ENCODE measurements around the gene DDX51. TPM values are rescaled to one million over a fixed set of nuclear protein-coding genes. Genes with fewer than 3 reads are reported as not detected.

The DDX51 gene
- total RNA-seq, 1 donor from 2014 or later, result 10.2 TPM

GRCh38 chr12:132115500-132115899, 28.6 kb downstream of the DDX51 start:
- Histone ChIP-seq H3K27me3 (ENCODE audit: insufficient read depth, low read length) (no peaks in the 10 kb centered on the region), H3K4me3 (ENCODE audit: insufficient read depth, low read depth, low read length) (no peak overlapping the region), H3K9ac (ENCODE audit: low read length) (no peak overlapping the region), H4K20me1 (ENCODE audit: insufficient read depth, low read length) (peaks cover 19% of the 10 kb centered on the region), H3K4me2 (ENCODE audit: low read length) (no peak overlapping the region), H2AFZ (ENCODE audit: low read depth, low read length) (no peak overlapping the region), H3K79me2 (ENCODE audit: insufficient read depth, low read length) (no peaks in the 10 kb centered on the region), H3K27ac (ENCODE audit: low read depth, low read length) (no peak overlapping the region), H3K4me1 (ENCODE audit: insufficient read depth, low read length) (no peaks in the 10 kb centered on the region), H3K9me3 (ENCODE audit: insufficient read depth, low read depth, low read length) (no peaks in the 10 kb centered on the region), H3K36me3 (ENCODE audit: insufficient read depth, low read length) (peaks cover 10% of the 10 kb centered on the region)
- H3K4me3 Mint-ChIP-seq (ENCODE audit: unreplicated experiment), result no peak overlapping the region
- no peak overlapping the region for H3K27ac Mint-ChIP-seq (ENCODE audit: unreplicated experiment)
- H3K27me3 Mint-ChIP-seq (ENCODE audit: low read depth, unreplicated experiment), result no peaks in the 10 kb centered on the region
- DNase-seq (ENCODE audit: low read depth) (no peak), FAIRE-seq (no peak)
- no peak for TF ChIP-seq EZH2 (IDR thresholded peaks at IDR 0.05; ENCODE audit: insufficient read depth, low read length)
- TF ChIP-seq, protein P1, sequence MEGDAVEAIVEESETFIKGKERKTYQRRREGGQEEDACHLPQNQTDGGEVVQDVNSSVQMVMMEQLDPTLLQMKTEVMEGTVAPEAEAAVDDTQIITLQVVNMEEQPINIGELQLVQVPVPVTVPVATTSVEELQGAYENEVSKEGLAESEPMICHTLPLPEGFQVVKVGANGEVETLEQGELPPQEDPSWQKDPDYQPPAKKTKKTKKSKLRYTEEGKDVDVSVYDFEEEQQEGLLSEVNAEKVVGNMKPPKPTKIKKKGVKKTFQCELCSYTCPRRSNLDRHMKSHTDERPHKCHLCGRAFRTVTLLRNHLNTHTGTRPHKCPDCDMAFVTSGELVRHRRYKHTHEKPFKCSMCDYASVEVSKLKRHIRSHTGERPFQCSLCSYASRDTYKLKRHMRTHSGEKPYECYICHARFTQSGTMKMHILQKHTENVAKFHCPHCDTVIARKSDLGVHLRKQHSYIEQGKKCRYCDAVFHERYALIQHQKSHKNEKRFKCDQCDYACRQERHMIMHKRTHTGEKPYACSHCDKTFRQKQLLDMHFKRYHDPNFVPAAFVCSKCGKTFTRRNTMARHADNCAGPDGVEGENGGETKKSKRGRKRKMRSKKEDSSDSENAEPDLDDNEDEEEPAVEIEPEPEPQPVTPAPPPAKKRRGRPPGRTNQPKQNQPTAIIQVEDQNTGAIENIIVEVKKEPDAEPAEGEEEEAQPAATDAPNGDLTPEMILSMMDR (IDR thresholded peaks at IDR 0.05; ENCODE audit: insufficient read depth, low read depth, low read length), result no peak
- H3K4me1 Mint-ChIP-seq (ENCODE audit: low read depth, unreplicated experiment), result no peaks in the 10 kb centered on the region
- no peaks in the 10 kb centered on the region for H3K9me3 Mint-ChIP-seq (ENCODE audit: unreplicated experiment)
- peaks cover 13% of the 10 kb centered on the region for H3K36me3 Mint-ChIP-seq (ENCODE audit: low read depth, unreplicated experiment)

GRCh38 chr12:132114667-132115066, 29.5 kb downstream of the DDX51 start:
- Histone ChIP-seq H4K20me1 (ENCODE audit: insufficient read depth, low read length) (peaks cover 23% of the 10 kb centered on the region), H3K27me3 (ENCODE audit: insufficient read depth, low read length) (no peaks in the 10 kb centered on the region), H3K9me3 (ENCODE audit: insufficient read depth, low read depth, low read length) (no peaks in the 10 kb centered on the region), H3K36me3 (ENCODE audit: insufficient read depth, low read length) (peaks cover 14% of the 10 kb centered on the region), H3K4me2 (ENCODE audit: low read length) (no peak overlapping the region), H2AFZ (ENCODE audit: low read depth, low read length) (no peak overlapping the region), H3K4me1 (ENCODE audit: insufficient read depth, low read length) (no peaks in the 10 kb centered on the region), H3K27ac (ENCODE audit: low read depth, low read length) (no peak overlapping the region), H3K79me2 (ENCODE audit: insufficient read depth, low read length) (no peaks in the 10 kb centered on the region), H3K9ac (ENCODE audit: low read length) (no peak overlapping the region), H3K4me3 (ENCODE audit: insufficient read depth, low read depth, low read length) (no peak overlapping the region)
- DNase-seq (ENCODE audit: low read depth) (no peak), FAIRE-seq (no peak)
- H3K27me3 Mint-ChIP-seq (ENCODE audit: low read depth, unreplicated experiment), result no peaks in the 10 kb centered on the region
- no peaks in the 10 kb centered on the region for H3K9me3 Mint-ChIP-seq (ENCODE audit: unreplicated experiment)
- H3K27ac Mint-ChIP-seq (ENCODE audit: unreplicated experiment), result peak overlapping the region; percentile 12
- H3K36me3 Mint-ChIP-seq (ENCODE audit: low read depth, unreplicated experiment), result peaks cover 14% of the 10 kb centered on the region
- no peak overlapping the region for H3K4me3 Mint-ChIP-seq (ENCODE audit: unreplicated experiment)
- TF ChIP-seq, protein P1 (IDR thresholded peaks at IDR 0.05; ENCODE audit: insufficient read depth, low read depth, low read length), result no peak
- TF ChIP-seq EZH2 (IDR thresholded peaks at IDR 0.05; ENCODE audit: insufficient read depth, low read length), result no peak
- peaks cover 4% of the 10 kb centered on the region for H3K4me1 Mint-ChIP-seq (ENCODE audit: low read depth, unreplicated experiment)

DNA sequence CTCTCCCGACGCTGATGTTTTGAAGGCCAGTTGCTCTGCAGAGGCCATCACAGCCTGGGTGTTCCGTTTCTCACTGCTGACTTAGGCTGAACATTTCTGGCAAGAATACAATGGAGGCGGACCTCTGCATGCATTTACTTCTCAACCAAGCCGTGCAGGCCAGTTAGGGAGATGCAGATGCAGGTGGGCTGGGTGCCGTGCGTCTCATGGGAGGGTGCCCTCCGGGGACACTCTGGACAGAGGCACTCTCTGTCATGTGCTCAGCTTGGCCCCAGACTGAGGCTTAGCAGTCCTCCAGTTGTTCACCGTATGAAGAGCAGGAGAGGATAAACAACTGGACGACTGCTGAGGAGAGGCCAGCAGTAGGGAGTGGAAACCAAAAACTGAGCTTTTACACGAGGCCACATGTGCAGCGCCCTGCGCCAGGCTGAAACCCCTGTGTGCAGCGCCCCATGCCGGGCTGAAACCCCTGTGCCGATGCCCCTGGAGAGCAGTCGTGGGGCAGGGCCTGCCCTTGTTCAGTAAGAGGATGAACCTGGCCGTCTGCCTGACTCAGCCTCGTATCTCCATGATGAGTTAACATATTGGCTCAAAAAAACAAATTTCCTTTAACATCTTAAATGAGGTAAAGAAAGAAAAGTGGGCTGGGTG, 32.3 kb downstream of the DDX51 start:
- no peaks in the 10 kb centered on the region for H3K9me3 ChIP-seq (ENCODE audit: insufficient read depth, low read depth, low read length)
- H3K4me3 ChIP-seq (ENCODE audit: insufficient read depth, low read depth, low read length), result no peak overlapping the region
- peaks cover 1% of the 10 kb centered on the region for H3K4me1 ChIP-seq (ENCODE audit: insufficient read depth, low read length)
- H4K20me1 ChIP-seq (ENCODE audit: insufficient read depth, low read length), result peaks cover 41% of the 10 kb centered on the region
- H3K27ac ChIP-seq (ENCODE audit: low read depth, low read length), result no peak overlapping the region
- H3K79me2 ChIP-seq (ENCODE audit: insufficient read depth, low read length), result no peaks in the 10 kb centered on the region
- FAIRE-seq, result no peak
- peaks cover 6% of the 10 kb centered on the region for H3K4me1 Mint-ChIP-seq (ENCODE audit: low read depth, unreplicated experiment)
- TF ChIP-seq, protein P1 (IDR thresholded peaks at IDR 0.05; ENCODE audit: insufficient read depth, low read depth, low read length), result no peak
- no peak for TF ChIP-seq EZH2 (IDR thresholded peaks at IDR 0.05; ENCODE audit: insufficient read depth, low read length)
- no peak overlapping the region for H2AFZ ChIP-seq (ENCODE audit: low read depth, low read length)
- H3K9me3 Mint-ChIP-seq (ENCODE audit: unreplicated experiment), result no peaks in the 10 kb centered on the region
- H3K9ac ChIP-seq (ENCODE audit: low read length), result no peak overlapping the region
- no peaks in the 10 kb centered on the region for H3K27me3 Mint-ChIP-seq (ENCODE audit: low read depth, unreplicated experiment)
- peaks cover 21% of the 10 kb centered on the region for H3K36me3 Mint-ChIP-seq (ENCODE audit: low read depth, unreplicated experiment)
- no peak overlapping the region for H3K4me3 Mint-ChIP-seq (ENCODE audit: unreplicated experiment)
- no peak overlapping the region for H3K27ac Mint-ChIP-seq (ENCODE audit: unreplicated experiment)
- H3K36me3 ChIP-seq (ENCODE audit: insufficient read depth, low read length), result peaks cover 14% of the 10 kb centered on the region
- no peak overlapping the region for H3K4me2 ChIP-seq (ENCODE audit: low read length)
- H3K27me3 ChIP-seq (ENCODE audit: insufficient read depth, low read length), result no peaks in the 10 kb centered on the region
- no peak for DNase-seq (ENCODE audit: low read depth)

Data from astrocyte (in vitro differentiated cells and primary cell).